ENCODE data around the gene PRKCE. TPM values are rescaled to one million over a fixed set of nuclear protein-coding genes. Genes with fewer than 3 reads are reported as not detected.

PRKCE gene
- total RNA-seq, 1 donor from 2014 or later = 18.4 TPM

- Mint-ChIP-seq H3K27ac (no peak overlapping the region), H3K36me3 (peaks cover 14% of the 10 kb centered on the region)
- DNase-seq (ENCODE audit: low spot score in 2 of 2, unreplicated experiment in 2 of 2) = no peak
Measured at GRCh38 chr2:46148369-46148736, 496.9 kb downstream of the PRKCE start.

GRCh38 chr2:46150445-46150955, 499.0 kb downstream of the PRKCE start:
- no peak for TF ChIP-seq CTCF (IDR thresholded peaks at IDR 0.05; ENCODE audit: unreplicated experiment)
- peaks cover 12% of the 10 kb centered on the region for H3K36me3 Mint-ChIP-seq
- no peaks in the 10 kb centered on the region for H3K27me3 Mint-ChIP-seq (ENCODE audit: low read depth)
- H3K27ac Mint-ChIP-seq = no peak overlapping the region
- no peak for DNase-seq (ENCODE audit: low spot score in 2 of 2, unreplicated experiment in 2 of 2)
- peaks cover 9% of the 10 kb centered on the region for H3K4me1 Mint-ChIP-seq
- H3K9me3 Mint-ChIP-seq = no peaks in the 10 kb centered on the region
- H3K4me3 Mint-ChIP-seq = no peak overlapping the region

More at GRCh38 chr2:46148369-46148736, 496.9 kb downstream of the PRKCE start:
- peaks cover 9% of the 10 kb centered on the region for H3K4me1 Mint-ChIP-seq
- no peak overlapping the region for H3K4me3 Mint-ChIP-seq
- TF ChIP-seq CTCF (IDR thresholded peaks at IDR 0.05; ENCODE audit: unreplicated experiment) = no peak
- no peaks in the 10 kb centered on the region for H3K27me3 Mint-ChIP-seq (ENCODE audit: low read depth)
- H3K9me3 Mint-ChIP-seq = no peaks in the 10 kb centered on the region

- no peak for DNase-seq (ENCODE audit: low spot score in 2 of 2, unreplicated experiment in 2 of 2)
- TF ChIP-seq CTCF (IDR thresholded peaks at IDR 0.05; ENCODE audit: unreplicated experiment) = no peak
- no peaks in the 10 kb centered on the region for H3K9me3 Mint-ChIP-seq
- no peak overlapping the region for H3K27ac Mint-ChIP-seq
- no peaks in the 10 kb centered on the region for H3K27me3 Mint-ChIP-seq (ENCODE audit: low read depth)
- H3K4me1 Mint-ChIP-seq = peaks cover 11% of the 10 kb centered on the region
- no peak overlapping the region for H3K4me3 Mint-ChIP-seq
- H3K36me3 Mint-ChIP-seq = peaks cover 12% of the 10 kb centered on the region
Measured at GRCh38 chr2:46151577-46151976, 500.1 kb downstream of the PRKCE start.

GRCh38 chr2:46153996-46154753, 502.7 kb downstream of the PRKCE start:
- no peak for TF ChIP-seq CTCF (IDR thresholded peaks at IDR 0.05; ENCODE audit: unreplicated experiment)
- Mint-ChIP-seq H3K9me3 (no peaks in the 10 kb centered on the region), H3K27me3 (ENCODE audit: low read depth) (no peaks in the 10 kb centered on the region), H3K27ac (no peak overlapping the region), H3K36me3 (peaks cover 2% of the 10 kb centered on the region), H3K4me3 (no peak overlapping the region), H3K4me1 (peaks cover 26% of the 10 kb centered on the region)
- no peak for DNase-seq (ENCODE audit: low spot score in 2 of 2, unreplicated experiment in 2 of 2)

- no peaks in the 10 kb centered on the region for H3K9me3 Mint-ChIP-seq
- no peak overlapping the region for H3K27ac Mint-ChIP-seq
- H3K27me3 Mint-ChIP-seq (ENCODE audit: low read depth) = no peaks in the 10 kb centered on the region
- peaks cover 2% of the 10 kb centered on the region for H3K36me3 Mint-ChIP-seq
- no peak for DNase-seq (ENCODE audit: low spot score in 2 of 2, unreplicated experiment in 2 of 2)
- no peak for TF ChIP-seq CTCF (IDR thresholded peaks at IDR 0.05; ENCODE audit: unreplicated experiment)
- no peak overlapping the region for H3K4me3 Mint-ChIP-seq
- H3K4me1 Mint-ChIP-seq = peaks cover 35% of the 10 kb centered on the region
Measured at GRCh38 chr2:46157072-46157965, 505.8 kb downstream of the PRKCE start.

All from mesothelial cell of epicardium (in vitro differentiated cells).